Body of pancreas (tissue), 4 donors: ENCODE measurements around the gene OGFOD3.

Experiments
- CTCF ChIP-seq, 7 experiments: fragments of 450-650 bp in 4 of 7; fragments of 200-600 bp in 3 of 7; sonication (generic) in 3 of 7; IDR thresholded peaks; one replicate each; pipeline ENCODE4 v1.5.1; 2016 to 2019; ENCODE audit warnings: antibody characterized with exemption in 7 of 7
- POLR2A ChIP-seq, 3 donors: fragments of 450-650 bp; IDR thresholded peaks; one replicate each; pipeline ENCODE4 v1.6.1; 2016; ENCODE audit warnings: antibody characterized with exemption in 3 of 3, mild to moderate bottlenecking in 2 of 3

DNA sequence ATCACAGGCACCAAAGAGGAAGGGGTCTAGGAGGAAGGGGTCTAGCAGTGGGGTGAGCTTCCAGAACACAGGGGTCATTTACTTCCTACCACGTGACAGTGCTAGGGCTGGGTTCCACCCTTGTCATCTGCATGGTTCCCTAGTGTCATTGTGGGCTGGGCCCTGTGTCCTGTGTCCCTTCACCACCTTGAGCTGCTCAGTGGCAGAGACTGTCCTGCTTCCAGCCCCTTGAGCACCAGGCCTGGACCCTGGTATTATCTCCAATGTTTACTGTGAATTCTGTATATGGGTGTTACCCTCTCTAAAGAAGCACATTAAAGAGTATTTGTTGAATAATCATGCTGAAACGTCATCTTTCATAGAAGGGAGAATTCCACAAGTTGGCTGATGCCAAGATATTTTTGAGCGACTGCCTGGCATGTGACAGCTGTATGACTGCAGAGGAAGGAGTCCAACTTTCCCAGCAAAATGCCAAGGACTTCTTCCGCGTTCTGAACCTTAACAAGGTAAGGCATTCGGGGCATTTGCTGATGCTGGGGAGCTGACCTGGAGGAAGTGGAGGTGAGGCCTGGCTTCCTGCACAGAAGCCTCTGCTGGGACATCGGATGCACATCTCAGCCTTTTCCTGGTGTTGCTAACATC is 45.7 kb upstream of the OGFOD3 start:
- TF ChIP-seq CTCF (IDR thresholded peaks at IDR 0.05) (no peak), POLR2A (IDR thresholded peaks at IDR 0.05) (no peak)
